CD4-positive, alpha-beta T cell treated with Interleukin-2 at 100 ng/mL for 4 hours (primary cell): ENCODE results near the gene HK2.
"Not testable (repeated sequence)": the region's sequence is repeated elsewhere in the genome, so short reads cannot be mapped to it uniquely, and the experiment has no call there.

Experiments
- DNase-seq: peaks from one replicate; pipeline ENCODE4 v3.0.0-alpha.2; 2020; ENCODE audit warnings: low spot score

Gene HK2

DNA sequence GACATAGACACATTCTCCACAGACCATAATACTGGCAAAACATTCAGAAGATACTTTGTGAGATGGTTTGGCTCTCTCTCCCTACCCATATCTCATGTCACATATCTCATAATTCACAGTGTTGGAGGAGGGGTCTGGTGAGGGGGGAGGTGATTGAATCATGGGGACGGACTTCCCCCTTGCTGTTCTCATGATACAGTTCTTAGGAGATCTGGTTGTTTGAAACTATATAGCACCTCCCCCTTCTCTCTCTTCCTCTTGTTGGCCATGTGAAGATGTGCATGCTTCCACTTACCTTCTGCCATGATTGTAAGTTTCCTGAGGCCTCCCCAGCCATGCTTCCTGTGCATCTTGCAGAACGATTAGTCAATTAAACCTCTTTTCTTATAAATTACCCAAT lies 61.1 kb downstream of the HK2 start:
- DNase-seq, result no peak

DNA sequence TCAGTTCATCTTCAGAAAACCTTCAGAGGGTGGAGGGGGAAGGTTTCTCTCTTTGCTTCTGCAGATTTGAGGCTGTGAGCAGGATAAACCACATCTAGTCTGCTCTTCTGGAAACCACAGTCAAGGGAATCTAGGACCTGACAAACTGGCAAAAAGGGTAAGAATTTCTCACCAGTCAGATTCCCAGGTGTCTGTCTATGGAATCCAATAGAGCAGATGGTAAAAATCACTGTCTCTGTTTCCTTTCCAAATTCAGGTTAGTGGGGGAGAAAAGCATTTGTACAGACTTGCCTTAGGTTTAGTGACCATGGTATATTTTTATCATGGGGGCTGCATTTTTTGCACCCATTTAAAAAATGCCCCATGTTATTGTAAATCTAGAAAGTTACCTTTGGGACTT lies 62.3 kb downstream of the HK2 start:
- no peak for DNase-seq

DNA sequence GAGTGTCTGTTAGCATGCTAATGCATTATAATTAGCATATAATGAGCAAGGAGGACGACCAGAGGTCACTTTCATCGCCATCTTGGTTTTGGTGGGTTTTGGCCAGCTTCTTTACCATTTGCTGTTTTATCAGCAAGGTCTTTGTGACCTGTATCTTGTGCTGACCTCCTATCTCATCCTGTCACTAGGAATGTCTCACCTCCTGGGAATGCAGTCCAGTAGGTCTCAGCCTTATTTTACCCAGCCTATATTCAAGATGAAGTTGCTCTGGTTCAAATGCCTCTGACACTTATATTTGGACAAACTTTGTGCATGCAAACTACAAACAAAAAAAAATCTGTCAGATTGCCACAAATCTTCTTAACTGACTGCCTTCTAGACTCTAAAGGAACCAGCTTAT lies 66.3 kb downstream of the HK2 start:
- DNase-seq, result not testable (repeated sequence)

DNA sequence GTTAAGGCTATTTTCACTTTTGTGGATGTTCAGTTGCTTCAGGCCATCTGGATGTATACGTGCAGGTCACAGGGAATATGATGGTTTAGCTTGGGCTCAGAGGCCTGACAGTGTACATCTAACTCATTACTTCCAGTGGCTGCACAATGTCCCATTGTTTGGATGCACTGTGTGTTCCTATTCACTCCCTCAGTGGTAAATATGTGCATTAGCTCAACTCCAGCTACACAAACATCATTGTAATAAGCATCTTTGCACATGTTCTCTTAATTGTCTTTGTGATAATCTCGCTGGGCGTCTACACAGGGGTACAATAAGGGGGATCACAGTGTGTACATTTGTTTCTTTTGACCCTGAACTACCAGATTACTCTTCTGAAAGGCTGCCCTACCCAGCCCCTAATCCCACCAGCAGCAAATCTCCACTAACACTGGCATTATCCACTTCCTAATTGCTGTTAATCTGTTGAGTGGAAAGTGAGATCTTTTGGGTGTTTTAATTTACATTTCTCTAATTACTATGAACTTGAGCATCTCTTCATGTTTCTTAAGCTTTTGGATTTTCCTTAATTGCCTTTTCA lies 68.4 kb downstream of the HK2 start:
- DNase-seq, result no peak

DNA sequence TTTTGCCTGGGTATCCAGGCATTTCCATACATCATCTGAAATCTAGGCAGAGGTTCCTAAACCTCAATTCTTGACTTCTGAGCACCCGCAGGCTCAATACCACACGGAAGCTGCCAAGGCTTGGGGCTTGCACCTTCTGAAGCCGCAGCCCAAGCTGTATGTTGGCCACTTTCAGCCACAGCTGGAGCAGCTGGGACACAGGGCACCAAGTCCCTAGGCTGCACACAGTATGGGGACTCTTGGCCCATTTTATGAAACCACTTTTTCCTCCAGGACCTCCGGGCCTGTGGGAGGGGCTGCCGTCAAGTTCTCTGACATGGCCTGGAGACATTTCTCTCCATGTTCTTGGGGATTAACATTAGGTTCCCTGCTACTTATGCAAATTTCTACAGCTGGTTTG lies 72.5 kb downstream of the HK2 start:
- DNase-seq, result no peak

DNA sequence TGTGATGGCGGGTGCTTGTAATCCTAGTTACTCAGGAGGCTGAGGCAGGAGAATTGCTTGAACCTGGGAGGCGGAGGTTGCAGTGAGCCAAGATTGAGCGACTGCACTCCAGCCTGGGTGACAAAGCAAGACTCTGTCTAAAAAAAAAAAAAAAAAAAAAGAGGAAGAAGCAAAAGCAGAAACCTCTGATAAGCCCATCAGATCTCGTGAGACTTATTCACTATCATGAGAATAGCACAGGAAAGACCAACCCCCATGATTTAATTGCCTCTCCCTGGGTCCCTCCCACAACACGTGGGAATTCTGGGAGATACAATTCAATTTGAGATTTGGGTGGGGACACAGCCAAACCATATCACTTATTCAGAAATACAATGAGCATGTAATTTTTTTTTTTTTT lies 73.6 kb downstream of the HK2 start:
- DNase-seq, result not testable (repeated sequence)

DNA sequence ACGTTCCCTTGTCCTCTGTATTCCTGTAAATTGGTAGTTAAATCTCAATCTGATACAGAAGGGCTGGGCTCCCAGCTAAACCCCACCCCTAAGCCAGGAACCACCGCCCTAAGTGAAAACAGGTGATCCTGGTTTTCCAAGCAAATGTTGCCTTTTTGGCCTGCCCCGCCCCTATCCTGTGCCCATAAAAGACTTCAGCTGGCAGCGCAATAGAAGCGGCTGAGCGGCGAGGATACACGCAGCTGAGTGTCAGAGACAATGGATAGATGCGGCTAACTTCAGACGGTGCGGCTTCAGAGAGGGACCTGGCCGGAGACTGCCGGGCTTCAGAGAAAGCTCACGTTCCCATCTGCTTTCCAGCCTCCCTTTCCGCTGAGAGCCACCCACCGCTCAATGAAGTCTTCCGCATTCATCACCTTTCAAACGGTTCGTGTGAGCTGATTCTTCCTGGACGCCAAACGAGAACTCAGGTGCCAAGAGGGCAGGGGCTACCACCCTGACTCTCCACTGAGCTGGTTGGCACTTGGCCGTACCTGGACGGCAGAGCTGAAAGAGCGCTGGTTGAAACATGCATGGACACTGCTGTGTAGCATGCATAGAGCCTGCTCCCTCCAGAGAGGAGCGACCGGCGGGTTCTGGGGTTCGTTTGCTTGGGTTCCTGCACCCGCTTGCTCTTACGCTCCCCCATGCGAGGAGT lies 75.0 kb downstream of the HK2 start:
- DNase-seq, result no peak

DNA sequence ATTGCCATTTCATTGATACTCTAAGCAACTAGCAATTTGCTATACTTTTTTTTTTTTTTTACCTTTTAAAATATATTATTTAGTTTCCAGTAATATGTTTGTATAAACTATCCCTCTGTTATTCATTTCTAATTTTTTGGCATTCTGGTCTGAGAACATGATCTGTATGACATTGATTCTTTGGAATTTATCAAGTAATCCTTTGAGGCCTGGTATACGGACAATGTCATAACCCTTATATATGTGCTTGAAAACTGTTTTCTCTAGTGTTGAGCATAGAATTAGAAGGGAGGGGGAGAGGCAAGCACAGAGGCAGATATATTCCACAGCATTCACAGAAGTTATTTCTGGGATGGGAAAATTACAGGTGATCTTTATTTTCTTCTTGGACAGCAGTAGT lies 76.3 kb downstream of the HK2 start:
- no peak for DNase-seq

DNA sequence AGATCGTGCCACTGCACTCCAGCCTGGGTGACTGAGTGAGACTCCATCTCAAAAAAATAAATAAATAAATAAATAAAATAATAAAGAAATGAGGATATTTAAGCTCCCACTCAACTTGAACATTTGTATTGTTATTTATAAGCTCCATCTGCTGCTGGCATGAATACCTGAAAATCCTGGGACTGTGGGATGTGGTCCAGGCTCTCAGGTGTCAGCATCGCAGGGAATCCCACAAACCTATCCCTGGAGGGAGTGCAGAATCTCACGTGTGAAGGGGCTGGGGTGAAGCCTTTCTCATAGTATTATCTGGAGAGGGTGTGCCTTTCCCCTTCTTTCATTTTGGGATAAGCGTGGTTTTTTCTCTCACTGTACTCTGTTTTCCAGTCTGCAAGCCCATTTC lies 77.1 kb downstream of the HK2 start:
- DNase-seq, result no peak

DNA sequence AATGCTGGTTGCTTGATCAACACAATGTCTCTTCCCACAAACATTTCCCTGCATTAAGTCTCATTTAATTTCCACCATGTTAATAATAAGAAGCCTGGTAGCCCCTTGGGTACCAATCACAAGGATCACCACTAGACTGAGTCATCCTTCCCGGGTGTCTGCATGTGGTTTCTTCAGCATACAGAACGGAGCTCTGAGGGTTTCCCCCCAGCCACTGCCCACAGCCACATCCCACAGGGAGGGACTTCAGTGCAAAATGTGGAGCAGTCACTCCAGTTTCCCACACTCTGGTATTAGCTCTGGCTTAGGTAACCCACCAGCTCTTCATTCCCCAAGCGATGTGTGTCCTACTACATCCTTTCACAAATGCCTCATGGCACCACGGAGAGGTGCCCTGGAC lies 81.8 kb downstream of the HK2 start:
- no peak for DNase-seq

DNA sequence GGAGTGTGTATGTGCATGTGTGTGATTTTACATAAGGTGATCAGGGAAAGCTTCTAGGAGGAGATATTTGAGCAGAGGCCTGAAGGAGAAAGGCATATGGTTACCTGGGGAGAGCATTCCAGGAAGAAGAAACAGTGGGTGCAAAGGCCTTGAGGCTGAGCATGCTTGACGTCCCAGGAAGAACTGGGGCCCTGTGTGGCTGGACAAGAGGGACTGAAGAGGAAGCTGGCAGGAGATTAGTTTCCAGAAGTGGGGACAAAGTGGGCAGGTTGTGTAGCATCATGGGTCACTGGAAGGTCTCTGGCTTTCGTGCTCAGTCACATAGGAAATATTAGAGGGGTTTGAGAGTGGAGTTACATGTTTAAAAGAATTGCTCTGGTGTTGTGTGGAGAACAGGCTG lies 82.5 kb downstream of the HK2 start:
- DNase-seq, result no peak

DNA sequence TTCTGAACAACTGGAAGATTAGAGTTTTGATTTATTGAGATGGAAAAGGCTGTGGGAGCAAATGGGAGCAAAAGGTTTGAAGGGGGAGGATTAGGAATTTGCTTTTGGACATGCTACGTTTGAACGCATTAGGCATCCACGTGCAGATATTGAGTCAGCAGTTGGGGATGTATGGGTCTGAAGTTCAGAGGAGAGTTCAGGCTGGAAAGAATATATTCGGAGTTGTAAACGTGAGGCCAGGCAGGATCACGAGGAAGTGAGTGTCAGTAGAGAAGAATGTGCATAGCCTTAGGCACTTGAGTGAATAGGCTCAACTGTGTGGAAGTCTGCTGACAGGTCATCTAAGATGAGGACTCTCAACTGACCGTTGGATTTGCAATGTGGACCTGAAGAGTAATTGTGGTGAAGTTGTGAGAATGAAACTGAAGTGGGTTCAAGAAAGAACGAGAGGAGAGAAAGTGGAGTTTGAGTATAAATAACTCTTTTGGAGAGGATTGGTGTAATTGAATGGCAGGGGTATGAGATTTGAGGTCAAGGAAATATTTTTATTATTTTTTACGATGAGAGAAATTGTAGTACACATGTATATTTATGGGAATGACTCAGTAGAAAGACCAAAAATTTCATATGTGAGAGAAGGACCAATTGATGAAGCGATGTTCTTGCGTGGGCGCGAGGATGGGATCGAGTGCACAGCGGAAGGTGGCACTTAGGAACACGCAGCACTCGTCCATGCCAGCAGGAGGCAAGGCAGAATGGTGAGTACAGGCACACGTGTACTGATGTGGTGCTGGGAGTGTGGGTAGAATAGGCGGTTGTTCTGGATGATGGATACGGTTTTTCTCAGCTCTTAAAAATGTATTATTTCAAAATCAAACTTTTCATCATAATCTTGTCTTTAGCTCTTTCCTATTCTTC lies 84.0 kb downstream of the HK2 start:
- DNase-seq, result no peak

DNA sequence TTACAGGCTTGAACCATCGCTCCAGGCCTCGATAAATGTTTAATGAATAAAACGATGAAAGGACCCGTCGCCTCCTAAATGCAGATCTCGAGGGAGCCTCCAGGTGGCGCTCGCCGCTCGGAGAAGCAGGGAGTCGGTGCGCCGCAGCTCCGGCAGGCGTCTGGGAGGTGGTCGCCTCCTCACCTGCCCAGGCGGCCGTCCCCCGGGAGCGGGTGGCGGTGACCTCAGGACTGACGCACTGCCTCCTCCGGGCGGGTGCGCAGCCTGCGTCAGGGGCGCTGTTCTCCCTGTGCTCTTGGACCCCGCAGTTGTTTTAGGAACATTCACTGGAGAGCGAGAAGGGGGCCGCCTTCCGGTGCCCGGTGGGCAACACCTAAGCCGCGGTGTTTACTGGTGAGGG lies 85.9 kb downstream of the HK2 start:
- peak; percentile 68 for DNase-seq

DNA sequence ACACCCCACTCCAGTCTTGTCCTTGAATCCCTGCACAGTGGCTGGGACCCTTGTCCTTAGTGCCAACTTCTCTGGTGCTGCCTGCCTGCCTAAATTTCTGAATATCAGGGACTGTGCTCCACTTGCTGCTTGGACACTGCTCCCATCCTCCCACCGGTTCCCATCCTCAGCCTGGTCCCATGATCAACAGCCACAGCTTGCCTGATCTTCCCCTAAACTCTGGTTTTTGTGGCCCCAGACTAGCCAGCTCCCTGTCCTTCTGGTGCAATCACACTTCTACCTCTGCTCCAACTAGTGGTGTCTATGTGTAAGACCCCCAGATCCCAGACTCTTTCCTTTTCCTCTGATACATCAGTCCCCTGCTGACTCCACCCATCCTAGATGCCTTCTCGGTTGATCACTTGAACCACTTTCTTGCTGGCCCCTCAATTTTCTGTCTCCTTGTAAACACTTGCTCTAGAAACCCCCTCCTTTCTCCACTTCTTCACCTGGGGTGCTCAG lies 87.4 kb downstream of the HK2 start:
- DNase-seq, result no peak

DNA sequence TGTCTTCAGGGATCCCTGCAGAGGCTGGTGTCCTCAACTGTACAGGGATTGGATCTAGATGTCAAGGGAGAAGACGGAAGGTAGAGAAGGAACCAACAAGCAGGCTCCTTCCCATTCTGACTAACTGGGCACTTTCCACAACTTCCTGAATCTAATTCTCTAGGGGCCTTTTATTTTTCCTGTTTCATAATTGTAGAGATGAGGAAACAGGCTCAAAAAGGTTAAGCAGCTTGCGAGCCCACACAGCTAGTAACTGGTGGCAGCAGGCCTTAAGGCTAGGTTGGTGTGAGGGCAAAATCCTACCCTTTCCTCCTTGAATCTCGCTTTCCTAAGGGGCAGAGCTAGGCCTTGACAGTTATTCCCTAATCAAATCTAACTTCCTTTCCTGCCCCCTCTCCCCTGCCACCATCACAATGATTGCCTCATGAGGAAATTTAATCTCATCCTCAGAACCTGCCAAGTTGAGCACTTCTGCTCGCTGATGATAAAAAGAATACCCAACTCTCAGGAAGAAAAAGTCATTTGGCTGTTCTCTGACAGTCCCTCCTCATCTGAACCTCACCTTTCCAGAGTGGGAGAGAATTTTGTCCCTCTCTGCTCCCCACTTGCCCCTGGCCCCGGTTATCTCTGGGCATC lies 88.8 kb downstream of the HK2 start:
- DNase-seq, result no peak

DNA sequence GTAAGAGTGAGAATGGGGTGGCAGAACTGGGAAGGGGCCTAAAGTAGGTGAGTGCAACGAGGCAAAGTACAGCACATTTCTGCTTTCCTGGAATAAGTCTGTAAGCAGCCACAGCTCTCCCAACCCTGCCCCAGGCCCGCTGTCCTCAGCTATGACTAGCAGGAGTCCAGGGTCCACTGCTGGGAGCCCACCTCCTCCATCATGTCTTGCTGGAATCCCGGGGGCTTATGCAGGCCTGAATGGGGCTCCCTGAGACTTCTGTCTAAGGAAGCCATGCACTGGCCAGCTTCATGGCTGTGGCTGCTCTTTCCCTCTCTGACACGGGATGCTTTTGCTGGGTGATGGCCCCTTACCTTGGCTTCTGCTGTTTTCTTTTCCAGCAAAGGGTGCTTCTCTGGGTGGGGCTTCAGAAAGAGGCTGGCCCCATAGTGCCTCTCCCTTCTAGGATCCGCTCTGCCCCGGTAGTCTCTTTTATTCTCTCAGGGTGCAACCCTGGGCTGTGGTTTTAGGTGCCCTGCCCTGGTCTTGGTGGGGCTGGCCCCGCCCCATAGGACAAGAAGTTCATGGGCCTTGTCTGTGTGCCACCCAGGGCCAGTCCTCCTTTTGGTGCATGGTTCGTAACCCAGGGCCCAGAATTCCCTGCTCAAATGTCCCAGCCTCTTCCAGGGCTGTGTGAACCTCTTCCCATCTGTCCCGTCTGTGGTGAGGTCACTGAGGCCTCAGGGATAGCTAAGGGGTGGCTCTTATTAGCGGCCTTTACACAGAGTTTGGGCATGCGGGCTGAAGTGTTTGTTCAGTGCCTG lies 90.7 kb downstream of the HK2 start:
- no peak for DNase-seq

DNA sequence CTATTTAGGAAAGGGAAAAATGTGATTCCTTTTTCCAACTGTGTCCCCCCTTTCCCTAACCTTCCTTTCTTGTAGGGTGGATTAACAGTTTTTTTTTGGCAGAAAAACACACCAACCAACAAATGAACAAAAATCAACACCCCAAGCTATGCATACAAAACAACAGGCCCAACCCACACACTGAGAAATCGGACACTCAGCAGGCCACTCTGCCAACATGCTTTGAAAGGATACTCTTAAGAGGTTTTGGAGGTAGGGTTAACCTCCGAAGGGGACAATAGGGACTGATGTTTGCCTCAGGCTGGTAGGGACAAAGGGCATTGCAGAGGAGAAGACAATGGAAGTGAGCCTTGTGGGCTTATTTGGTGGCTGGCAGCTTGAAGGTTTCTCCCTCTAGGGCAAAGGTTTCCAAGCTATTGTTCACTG lies 91.4 kb downstream of the HK2 start:
- DNase-seq, result no peak

DNA sequence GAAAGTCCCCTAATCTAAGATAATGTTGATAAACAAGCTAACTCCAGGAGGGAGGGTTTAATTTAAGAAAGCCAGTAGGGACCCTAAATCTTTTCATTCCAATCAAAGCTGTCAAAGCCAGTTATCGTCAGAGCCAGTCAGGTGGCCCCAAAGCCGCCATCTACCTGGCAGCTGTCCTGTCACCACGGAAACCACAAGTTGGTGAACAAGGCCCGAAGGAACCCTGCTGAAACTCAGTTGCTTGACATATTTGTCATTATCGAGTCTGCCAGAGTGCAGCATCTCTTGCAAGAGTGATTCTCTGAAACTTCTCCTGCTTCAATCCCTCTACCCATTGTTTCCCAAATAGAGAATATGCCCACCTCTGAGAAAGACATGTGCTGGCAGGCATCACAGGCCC lies 93.7 kb downstream of the HK2 start:
- no peak for DNase-seq

DNA sequence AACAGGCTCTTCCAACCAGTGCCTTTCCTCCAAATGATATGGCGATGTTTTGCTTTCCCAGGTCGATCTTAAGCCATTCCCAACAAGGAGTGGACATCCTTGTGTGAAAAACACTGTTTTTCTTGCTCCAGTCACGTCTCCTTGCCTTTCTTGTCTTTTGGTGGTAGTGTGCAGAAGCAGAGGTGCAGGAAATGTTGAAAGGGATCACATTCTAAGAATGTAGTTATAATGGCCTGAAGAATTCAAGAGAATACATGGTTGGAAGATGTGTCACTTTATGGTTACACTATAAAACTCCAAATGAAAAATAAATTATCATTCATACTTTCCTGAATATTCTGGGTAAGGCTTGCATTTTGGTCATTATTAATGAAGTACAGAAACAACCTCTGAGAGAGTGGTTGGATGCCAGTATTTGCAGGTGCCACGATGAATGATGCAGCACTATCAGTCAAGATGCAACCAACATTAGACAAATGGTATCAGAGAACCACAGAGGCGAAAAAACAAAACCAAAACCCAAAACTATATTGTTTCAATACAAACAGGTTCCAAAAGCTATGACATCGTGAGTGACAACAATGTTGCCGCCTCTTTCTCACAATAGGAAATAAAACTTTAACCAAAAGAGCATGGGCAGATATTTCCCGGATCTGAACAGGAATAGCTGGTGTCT lies 97.0 kb downstream of the HK2 start:
- DNase-seq, result no peak

DNA sequence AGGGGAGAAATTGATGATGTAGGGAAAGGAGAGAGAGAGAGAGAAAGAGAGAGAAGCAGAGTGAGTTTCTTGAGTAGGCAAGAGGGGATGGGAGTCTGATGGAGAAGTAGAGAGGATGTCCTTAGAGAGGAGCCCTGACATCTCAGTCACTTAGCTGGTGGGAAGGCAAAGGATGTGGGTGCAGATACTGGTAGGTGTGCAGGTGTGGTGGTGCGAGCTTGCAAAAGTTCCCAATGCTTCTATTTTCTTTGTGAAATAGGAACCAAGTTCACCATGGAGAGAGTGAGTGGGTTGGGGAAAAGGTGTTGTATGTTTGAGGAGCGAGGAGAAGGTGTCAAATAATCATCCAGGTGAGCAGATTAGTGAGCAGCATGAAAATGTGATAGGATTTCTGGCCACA lies 98.0 kb downstream of the HK2 start:
- DNase-seq, result no peak

DNA sequence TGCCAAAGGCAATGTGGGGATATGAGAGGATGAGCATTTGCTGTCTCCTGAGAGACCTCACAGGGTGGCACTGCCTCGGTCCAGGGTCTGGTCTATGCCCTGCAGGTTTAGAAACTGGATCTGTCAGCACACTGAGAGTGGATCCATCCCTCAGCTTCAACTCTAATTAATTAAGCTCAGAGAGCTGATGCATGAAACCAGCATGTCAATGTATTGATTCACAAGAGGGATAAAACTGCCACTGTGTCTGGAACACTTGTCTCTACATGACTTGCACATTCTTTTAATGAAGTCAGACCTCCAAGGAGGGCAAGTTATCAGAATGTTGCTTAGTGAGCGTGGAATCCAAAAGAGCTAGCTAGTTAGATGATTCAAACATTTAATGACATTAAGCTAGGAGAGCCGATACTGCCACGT lies 102.1 kb downstream of the HK2 start:
- DNase-seq, result no peak
